HEK293 (cell line): ENCODE measurements around the gene TMC3.

ENCODE experiments used
- REPIN1 ChIP-seq: fragments of 450-650 bp; formaldehyde crosslinking; IDR thresholded peaks from 2 replicates; pipeline ENCODE4 v1.5.1; 2017; ENCODE audit warnings: missing biosample characterization, missing genetic modification characterization, low read depth
- SP2 ChIP-seq: fragments of 450-650 bp; formaldehyde crosslinking; IDR thresholded peaks from 2 replicates; pipeline ENCODE4 v1.5.1; 2016; ENCODE audit warnings: missing biosample characterization, missing genetic modification characterization
- TSHZ1 ChIP-seq: fragments of 450-650 bp; formaldehyde crosslinking; IDR thresholded peaks from 2 replicates; pipeline ENCODE4 v1.5.1; 2016; ENCODE audit warnings: missing biosample characterization, missing genetic modification characterization, borderline replicate concordance
- ZNF133 ChIP-seq: fragments of 450-650 bp; formaldehyde crosslinking; IDR thresholded peaks from 2 replicates; pipeline ENCODE4 v1.5.1; 2016; ENCODE audit warnings: missing biosample characterization, missing genetic modification characterization
- ZNF211 ChIP-seq: fragments of 450-650 bp; formaldehyde crosslinking; IDR thresholded peaks from 2 replicates; pipeline ENCODE4 v1.5.1; 2016; ENCODE audit warnings: low read depth, missing biosample characterization, missing genetic modification characterization
- ZNF354C ChIP-seq: fragments of 450-650 bp; formaldehyde crosslinking; IDR thresholded peaks from 2 replicates; pipeline ENCODE4 v1.5.1; 2016; ENCODE audit warnings: missing biosample characterization, missing genetic modification characterization, low read depth, borderline replicate concordance
- ZNF501 ChIP-seq: fragments of 450-650 bp; formaldehyde crosslinking; IDR thresholded peaks from 2 replicates; pipeline ENCODE4 v1.5.1; 2016; ENCODE audit warnings: missing biosample characterization, missing genetic modification characterization
- ZNF558 ChIP-seq: fragments of 450-650 bp; formaldehyde crosslinking; IDR thresholded peaks from 2 replicates; pipeline ENCODE4 v1.5.1; 2016; ENCODE audit warnings: missing biosample characterization, missing genetic modification characterization
- ZNF623 ChIP-seq: fragments of 450-650 bp; formaldehyde crosslinking; IDR thresholded peaks from 2 replicates; pipeline ENCODE4 v1.5.1; 2016; ENCODE audit warnings: missing biosample characterization, missing genetic modification characterization
- ZNF658 ChIP-seq: fragments of 450-650 bp; formaldehyde crosslinking; IDR thresholded peaks from 2 replicates; pipeline ENCODE4; 2016; ENCODE audit warnings: missing biosample characterization, missing genetic modification characterization
- ZNF785 ChIP-seq: fragments of 450-650 bp; formaldehyde crosslinking; IDR thresholded peaks from 2 replicates; pipeline ENCODE4 v1.5.1; 2016; ENCODE audit warnings: missing biosample characterization, missing genetic modification characterization
- TF ChIP-seq, protein P1 (sequence below): fragments of 450-650 bp; formaldehyde crosslinking; IDR thresholded peaks from 2 replicates; pipeline ENCODE4 v1.5.1; 2016; ENCODE audit warnings: missing biosample characterization, missing genetic modification characterization
- TF ChIP-seq, protein P2 (sequence below): fragments of 450-650 bp; formaldehyde crosslinking; IDR thresholded peaks from 2 replicates; pipeline ENCODE4 v1.5.1; 2016; ENCODE audit warnings: missing biosample characterization, missing genetic modification characterization

DNA sequence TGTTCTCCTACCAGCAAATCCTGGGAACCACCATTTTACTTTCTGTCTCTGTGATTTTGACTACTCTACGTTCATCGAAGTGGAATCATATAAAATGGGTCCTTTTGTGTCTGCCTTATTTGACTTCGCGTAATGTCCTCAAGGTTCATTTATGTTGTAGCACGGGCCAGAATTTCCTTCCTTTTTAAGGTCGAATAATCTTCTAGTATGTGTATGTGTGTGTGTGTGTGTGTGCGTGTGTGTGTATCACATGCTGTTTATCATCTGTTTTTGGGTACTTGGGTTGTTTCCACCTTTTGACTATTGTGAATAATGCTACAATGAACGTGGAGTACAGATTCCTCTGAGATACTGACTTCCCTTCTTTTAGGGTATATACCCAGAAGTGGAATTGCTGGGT is 85.4 kb downstream of the TMC3 start:
- TF ChIP-seq, protein P1, sequence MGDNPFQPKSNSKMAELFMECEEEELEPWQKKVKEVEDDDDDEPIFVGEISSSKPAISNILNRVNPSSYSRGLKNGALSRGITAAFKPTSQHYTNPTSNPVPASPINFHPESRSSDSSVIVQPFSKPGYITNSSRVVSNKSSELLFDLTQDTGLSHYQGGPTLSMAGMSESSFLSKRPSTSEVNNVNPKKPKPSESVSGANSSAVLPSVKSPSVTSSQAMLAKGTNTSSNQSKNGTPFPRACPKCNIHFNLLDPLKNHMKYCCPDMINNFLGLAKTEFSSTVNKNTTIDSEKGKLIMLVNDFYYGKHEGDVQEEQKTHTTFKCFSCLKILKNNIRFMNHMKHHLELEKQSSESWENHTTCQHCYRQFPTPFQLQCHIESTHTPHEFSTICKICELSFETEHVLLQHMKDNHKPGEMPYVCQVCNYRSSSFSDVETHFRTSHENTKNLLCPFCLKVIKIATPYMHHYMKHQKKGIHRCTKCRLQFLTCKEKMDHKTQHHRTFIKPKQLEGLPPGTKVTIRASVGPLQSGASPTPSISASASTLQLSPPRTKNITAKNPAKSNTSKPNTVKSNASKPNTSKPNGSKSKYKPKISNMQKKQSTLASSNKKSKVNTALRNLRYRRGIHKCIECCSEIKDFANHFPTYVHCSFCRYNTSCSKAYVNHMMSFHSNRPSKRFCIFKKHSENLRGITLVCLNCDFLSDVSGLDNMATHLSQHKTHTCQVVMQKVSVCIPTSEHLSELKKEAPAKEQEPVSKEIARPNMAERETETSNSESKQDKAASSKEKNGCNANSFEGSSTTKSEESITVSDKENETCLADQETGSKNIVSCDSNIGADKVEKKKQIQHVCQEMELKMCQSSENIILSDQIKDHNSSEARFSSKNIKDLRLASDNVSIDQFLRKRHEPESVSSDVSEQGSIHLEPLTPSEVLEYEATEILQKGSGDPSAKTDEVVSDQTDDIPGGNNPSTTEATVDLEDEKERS (tag by site-specific recombination) = no peak
- TF ChIP-seq, protein P2, sequence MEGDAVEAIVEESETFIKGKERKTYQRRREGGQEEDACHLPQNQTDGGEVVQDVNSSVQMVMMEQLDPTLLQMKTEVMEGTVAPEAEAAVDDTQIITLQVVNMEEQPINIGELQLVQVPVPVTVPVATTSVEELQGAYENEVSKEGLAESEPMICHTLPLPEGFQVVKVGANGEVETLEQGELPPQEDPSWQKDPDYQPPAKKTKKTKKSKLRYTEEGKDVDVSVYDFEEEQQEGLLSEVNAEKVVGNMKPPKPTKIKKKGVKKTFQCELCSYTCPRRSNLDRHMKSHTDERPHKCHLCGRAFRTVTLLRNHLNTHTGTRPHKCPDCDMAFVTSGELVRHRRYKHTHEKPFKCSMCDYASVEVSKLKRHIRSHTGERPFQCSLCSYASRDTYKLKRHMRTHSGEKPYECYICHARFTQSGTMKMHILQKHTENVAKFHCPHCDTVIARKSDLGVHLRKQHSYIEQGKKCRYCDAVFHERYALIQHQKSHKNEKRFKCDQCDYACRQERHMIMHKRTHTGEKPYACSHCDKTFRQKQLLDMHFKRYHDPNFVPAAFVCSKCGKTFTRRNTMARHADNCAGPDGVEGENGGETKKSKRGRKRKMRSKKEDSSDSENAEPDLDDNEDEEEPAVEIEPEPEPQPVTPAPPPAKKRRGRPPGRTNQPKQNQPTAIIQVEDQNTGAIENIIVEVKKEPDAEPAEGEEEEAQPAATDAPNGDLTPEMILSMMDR (tag by site-specific recombination) = no peak
- no peak for TF ChIP-seq TSHZ1 (tag by site-specific recombination)
- no peak for TF ChIP-seq REPIN1 (tag by site-specific recombination)
- no peak for TF ChIP-seq SP2 (tag by site-specific recombination)
- no peak for TF ChIP-seq ZNF658 (tag by site-specific recombination)
- TF ChIP-seq ZNF785 (tag by site-specific recombination) = no peak
- TF ChIP-seq ZNF558 = no peak
- no peak for TF ChIP-seq ZNF211 (tag by site-specific recombination)
- TF ChIP-seq ZNF133 = no peak
- no peak for TF ChIP-seq ZNF623 (tag by site-specific recombination)
- no peak for TF ChIP-seq ZNF501 (tag by site-specific recombination)
- TF ChIP-seq ZNF354C (tag by site-specific recombination) = no peak
